NCI-H2196 (cell line): ENCODE data around the gene SFT2D1.
"Not testable (repeated sequence)": the region's sequence is repeated elsewhere in the genome, so short reads cannot be mapped to it uniquely, and the experiment has no call there.

Source experiments
- DNase-seq: peaks from one replicate; lab custom pipeline; 2025; ENCODE audit not compliant: unreplicated experiment; lab: John Stamatoyannopoulos, UW

The SFT2D1 gene

DNA sequence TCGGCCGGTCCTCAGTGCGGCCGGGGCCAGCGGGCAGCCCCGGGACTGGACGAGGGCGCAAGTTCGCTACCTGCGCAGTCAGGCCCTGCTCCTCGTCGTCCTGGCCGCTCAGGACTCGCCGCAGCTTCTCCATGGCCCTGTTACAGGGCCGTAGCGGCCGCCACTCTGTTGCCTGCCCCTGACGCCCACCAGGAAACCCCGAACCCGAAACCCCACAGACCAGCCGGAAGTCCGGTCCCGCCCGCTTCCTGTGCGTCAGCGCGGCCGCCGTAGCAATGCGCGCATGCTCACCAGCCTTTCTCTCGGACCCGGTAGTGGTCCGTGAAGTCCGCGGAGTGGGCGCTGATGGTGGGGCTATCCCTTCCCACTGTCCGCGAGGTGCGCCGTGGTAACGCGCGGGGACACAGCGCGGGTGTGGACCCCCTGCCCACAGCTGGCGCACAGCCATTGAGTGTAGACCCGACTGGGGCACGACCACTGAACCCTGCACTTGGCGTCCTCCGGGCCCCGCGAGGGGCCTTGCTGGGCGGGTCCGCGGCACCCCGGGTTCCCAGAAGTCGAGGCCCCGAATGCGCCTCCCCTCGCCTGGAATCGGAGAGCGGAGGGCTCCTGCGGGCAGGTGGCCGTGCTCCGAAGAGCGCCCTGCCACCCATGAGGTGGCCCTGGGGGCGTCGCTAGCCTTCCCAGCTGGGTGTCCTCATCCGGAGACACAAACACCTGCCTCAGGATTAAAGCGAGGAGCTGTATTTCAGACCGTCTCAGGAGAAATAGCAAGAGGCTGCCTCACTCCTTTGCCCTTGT is at the start of gene SFT2D1:
SFT2D1 (minus strand) TSS at position 197 of the 801 bp plus-strand sequence; CDS start at position 133, 64 bp downstream.
- peak; percentile 46 for DNase-seq

DNA sequence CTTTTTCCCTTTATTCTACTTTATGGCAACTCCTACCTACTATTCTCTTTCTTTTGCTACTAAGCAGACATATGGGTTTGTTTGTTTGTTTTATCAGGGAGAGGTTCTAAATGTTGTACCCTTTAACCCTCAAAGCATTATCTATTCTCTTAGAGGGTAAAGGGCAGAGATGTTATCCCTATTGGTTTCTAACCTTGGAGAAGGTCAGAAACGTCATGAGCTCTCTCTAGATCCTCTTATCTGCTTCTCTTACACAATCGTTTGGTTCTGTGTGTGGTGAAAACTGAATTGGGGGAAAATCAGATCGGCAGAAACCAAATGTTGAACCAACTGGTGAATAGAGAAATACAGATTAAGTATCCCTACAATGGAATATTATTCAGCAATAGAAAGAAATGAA is 46.8 kb upstream of the SFT2D1 start:
- DNase-seq = no peak

DNA sequence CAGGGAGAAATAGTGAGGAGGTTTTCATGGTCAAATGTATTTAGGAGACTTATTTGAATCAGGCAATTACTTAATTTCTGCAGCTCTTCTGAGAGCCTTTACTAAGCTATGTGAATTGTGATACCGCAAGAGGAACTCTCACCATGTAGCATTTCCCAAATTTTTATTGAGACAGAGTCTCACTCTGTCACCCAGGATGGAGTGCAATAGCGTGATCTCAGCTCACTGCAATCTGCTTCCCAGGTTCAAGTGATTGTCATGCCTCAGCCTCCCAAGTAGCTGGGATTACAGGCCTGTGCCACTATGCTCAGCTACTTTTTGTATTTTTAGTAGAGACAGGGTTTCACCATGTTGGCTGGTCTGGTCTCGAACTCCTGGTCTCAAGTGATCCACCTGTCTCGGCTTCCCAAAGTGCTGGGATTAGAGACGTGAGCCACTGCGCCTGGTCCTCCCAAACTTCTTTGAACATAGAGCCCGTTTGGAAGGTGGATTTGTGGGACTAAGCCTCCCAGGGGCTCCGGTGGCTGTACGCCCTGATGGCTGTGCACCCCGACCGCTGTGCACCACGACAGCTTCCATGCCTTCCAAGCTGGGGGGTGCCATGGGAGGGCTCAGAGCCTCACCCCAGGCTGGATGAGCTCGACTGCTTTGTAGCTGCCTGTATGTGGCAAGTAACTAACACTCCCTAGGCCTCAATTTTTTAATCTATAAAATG is 46.1 kb upstream of the SFT2D1 start:
- no peak for DNase-seq

- DNase-seq = no peak
These were observed 45.4 kb upstream of the SFT2D1 start for GRCh38 chr6:166387642-166388289.

DNA sequence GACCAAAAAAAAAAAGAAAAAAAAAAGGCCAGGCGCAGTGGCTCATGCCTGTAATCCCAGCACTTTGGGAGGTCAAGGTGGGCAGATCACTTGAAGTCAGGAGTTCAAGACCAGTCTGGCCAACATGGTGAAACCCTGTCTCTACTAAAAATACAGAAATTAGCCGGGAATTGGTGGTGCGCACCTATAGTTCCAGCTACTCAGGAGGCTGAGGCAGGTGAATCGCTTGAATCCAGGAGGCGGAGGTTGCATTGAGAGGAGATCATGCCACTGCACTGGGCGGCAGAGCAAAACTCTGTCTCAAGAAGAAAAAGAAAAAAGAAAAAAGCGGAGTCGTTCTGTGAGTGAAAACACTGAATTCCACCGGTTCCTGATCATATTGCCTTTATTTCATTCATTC is 44.8 kb upstream of the SFT2D1 start:
- not testable (repeated sequence) for DNase-seq

DNA sequence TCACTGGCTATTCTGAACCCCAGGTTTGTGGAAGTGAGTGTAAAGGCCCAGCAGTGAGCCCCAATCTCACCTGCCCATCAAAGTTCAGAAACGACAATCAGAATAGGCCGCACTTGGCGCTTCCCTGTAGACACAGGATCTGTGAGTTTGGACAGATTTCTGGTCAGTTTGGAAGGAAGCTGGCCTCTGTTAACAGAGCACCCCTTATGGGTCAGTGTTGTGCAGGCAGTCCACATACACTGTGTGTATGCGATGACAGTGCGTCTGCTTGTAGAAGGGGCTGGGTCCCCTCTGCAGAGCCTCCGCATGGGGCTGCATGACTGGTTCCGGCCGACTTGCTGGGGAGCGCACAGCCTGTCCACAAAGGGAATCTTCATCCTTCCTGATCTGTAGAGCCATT is 43.8 kb upstream of the SFT2D1 start:
- no peak for DNase-seq

DNA sequence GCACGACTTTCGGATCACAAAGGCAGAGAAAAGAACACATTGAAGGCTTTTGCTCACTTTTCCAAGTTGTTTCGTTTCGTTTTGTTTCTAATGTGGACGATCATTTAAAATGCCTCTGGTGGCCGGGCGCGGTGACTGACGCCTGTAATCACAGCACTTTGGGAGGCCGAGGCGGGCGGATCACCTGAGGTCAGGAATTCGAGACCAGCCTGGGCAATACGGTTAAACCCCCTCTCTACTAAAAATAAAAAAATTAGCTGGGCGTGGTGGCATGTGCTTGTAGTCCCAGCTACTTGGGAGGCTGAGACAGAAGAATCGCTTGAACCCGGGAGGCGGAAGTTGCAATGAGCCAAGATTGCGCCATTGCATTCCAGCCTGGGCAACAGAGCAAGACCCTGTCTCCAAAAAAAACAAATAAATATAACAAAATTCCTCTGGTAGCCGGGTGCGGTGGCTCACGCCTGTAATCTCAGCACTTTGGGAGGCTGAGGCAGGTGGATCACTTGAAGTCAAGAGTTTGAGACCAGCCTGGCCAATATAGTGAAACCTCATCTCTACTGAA is 41.5 kb upstream of the SFT2D1 start:
- not testable (repeated sequence) for DNase-seq

GRCh38 chr6:166382933-166383801 is 40.8 kb upstream of the SFT2D1 start, which contains the start of gene MPC1:
Gene MPC1, minus strand, starts transcription at chr6:166382940. Its CDS starts 64 bp downstream, at chr6:166382876.
- peak; percentile 87 for DNase-seq

DNA sequence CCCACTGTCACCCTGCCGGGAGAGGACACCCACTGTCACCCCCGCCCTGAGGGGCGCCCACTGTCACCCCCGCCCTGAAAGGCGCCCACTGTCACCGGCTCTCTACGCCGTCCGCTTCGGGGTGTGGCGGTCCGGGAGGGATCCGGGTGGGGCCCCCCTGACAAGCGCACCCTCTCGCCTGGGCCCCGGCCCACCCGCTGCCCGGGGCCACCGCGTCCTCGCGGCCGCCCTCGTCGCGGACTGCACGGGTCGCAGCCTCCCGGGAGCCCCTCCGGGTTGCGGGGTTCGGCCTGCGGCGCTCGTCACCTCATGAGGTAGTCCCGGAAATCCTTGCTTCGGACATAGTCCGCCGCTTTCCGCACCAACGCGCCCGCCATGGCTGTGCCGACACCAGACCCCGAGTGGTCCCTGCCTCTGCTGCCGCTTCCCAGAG is 40.2 kb upstream of the SFT2D1 start:
- no peak for DNase-seq

- peak; percentile 65 for DNase-seq
These were observed 39.6 kb upstream of the SFT2D1 start for GRCh38 chr6:166381733-166382499.

GRCh38 chr6:166381381-166381732 is 39.0 kb upstream of the SFT2D1 start:
- DNase-seq = no peak

DNA sequence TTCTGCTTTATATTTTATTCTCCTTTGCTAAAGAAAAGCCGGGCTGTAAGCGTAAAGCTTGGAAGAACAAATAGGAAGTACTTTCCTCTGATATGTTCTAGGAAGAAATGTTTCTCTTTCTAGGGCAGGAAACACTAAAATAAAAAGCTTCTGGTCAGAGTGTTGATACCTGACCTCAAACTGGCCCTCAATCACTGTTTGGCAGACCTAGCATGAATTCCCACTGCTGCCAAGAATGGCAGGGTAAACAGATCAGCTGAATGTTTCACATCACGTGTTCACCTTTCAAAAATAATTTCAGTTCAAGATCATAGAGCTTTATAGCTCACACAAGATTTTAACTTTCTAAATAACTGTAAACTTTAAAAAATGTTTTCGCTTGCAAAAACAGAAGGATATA is 37.5 kb upstream of the SFT2D1 start:
- DNase-seq = peak; percentile 3

DNA sequence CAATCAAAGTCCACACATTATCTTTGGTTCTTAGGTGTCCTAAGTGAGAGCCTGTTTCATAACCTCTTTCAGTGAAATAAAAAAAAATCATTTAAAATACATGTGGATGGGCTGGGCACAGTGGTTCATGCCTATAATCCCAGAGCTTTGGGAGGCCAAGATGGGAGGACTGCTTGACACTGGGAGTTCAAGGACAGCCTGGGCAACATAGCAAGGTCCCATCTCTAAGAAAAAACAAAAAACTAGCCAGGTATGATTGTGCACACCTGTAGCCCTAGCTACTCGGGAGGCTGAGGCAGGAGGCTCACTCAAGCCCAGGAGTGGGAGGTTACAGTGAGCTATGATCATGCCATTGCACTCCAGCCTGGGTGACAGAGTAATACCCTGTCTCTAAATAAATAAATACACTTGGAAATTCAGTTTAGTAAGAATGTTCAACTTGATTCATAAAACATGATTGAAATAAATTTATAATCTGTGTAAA is 36.8 kb upstream of the SFT2D1 start:
- no peak for DNase-seq

DNA sequence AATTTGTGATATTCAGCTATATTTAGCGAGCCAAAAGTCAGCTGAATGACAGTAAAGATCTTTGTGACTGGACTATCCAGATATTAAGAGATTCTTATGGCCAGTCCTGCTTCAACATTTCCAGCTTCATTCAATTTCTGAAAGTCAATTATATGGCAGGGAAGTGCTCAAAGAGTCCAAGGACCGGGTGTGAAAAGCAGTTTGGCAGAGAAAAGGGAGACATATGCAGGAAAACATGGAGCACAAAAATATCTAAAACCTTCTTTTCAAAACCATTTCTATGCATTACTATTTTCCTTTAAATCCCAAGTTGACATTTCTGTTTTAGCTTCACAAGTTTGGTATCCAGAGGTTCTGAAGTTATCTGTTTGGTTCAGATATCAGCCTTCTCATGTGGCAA is 35.4 kb upstream of the SFT2D1 start:
- DNase-seq = no peak

- no peak for DNase-seq
These were observed 32.7 kb upstream of the SFT2D1 start for GRCh38 chr6:166375013-166375412.

DNA sequence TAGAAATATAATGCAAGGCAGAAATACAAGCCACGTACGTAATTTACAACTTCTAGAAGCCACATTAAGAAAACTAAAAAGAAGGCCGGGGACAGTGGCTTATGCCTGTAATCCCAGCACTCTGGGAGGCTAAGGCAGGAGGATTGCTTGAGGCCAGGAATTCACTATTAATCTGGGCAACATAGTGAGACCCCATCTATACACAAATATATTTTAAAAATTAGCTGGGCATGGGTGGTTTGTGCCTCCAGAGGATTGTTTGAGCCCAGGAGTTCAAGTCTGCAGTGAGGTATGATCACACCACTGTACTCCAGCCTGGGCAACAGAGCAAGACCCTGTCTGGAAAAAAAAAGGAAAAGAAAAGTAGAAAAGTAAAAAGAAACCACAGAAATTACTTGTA is 28.1 kb upstream of the SFT2D1 start:
- no peak for DNase-seq

GRCh38 chr6:166369782-166370181 is 27.4 kb upstream of the SFT2D1 start:
- no peak for DNase-seq

- no peak for DNase-seq
These were observed 24.6 kb upstream of the SFT2D1 start for GRCh38 chr6:166366921-166367320.

- no peak for DNase-seq
These were observed 23.5 kb upstream of the SFT2D1 start for GRCh38 chr6:166365806-166366205.

- DNase-seq = no peak
These were observed 22.9 kb upstream of the SFT2D1 start for GRCh38 chr6:166365221-166365620.
